ENCODE data around the gene BIRC2.

The BIRC2 gene

DNA sequence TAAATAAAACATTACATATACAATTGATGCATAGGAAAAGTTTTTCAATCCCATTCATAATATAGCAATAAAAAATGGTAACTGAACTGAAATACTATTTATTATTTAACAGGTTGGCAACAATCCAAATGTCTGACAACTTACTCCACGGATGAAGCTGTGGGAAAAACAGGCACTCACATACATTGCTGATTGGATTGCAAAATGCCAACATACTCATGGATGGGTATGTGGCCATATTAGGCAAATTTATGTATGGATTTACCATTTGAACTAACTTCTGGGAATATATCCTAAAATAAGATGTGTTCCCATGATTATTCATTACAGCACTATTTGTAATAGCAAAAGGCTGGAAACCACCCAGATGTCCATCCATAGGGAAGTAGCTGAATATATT, 3.2 kb upstream of the BIRC2 start:
- H3K4me3 ChIP-seq (ENCODE audit: low read depth in 1 of 5, low read length in 5 of 5), result no peak overlapping the region
- no peaks in the 10 kb centered on the region for H3K9me3 ChIP-seq (ENCODE audit: control insufficient read depth in 5 of 5, low read length in 5 of 5)
- H3K27me3 ChIP-seq (ENCODE audit: control insufficient read depth in 5 of 5, insufficient read depth in 4 of 5, low read length in 5 of 5), result no peaks in the 10 kb centered on the region
- H3K4me1 ChIP-seq (ENCODE audit: control insufficient read depth in 5 of 5, insufficient read depth in 5 of 5, low read length in 5 of 5), result peaks cover 0 to 22% (median 15%) of the 10 kb centered on the region in 5 donors
- no peak overlapping the region for H3K27ac ChIP-seq (ENCODE audit: low read depth, low read length)
- H3K9ac ChIP-seq (ENCODE audit: low read length in 5 of 5), result no peak overlapping the region
- no peaks in the 10 kb centered on the region for H3K36me3 ChIP-seq (ENCODE audit: control insufficient read depth in 5 of 5, insufficient read depth in 5 of 5, low read length in 5 of 5)

DNA sequence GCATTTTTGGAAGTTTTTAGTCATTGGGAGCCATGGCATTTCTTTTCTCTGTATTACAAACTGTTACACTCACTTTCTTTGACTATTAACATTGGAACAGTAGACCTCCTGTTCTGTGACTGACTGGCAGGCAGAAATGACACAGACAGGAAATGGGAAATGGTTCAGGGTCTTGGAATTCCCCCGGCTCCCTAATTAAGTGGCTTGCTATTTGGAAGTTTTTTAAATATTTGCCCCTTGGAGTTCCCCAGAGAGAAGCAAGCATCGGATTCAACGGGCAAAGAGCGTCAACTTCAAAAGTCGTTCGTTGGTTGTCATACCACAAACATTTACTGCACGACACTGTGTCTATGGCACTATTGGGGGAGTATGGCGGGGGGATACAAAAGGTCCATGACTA, 1.1 kb upstream of the BIRC2 start:
- peaks cover 5 to 13% (median 7%) of the 10 kb centered on the region in 5 donors for H3K36me3 ChIP-seq (ENCODE audit: control insufficient read depth in 5 of 5, insufficient read depth in 5 of 5, low read length in 5 of 5)
- peaks cover 0 to 26% (median 21%) of the 10 kb centered on the region in 5 donors for H3K4me1 ChIP-seq (ENCODE audit: control insufficient read depth in 5 of 5, insufficient read depth in 5 of 5, low read length in 5 of 5)
- H3K9ac ChIP-seq (ENCODE audit: low read length in 5 of 5), result peak overlapping the region in 4 of 5 donors; percentile 70 to 97 (median 88)

DNA sequence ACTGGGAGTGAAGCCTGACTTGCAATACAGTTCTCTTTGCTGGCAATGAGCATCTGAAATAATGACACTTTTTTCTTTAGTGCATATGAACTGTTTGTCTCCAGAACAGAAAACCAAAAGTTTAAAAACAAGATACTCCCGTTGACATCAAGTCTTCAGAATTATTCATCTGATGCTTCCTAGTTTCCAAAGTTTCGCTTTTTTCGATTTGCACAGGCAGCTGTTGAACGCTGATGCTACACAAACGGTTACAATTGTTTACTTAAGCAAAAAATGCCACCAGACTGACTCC, 612 bp upstream of the BIRC2 start:
- no peaks in the 10 kb centered on the region for H3K27me3 ChIP-seq (ENCODE audit: control insufficient read depth in 5 of 5, insufficient read depth in 4 of 5, low read length in 5 of 5)
- peak overlapping the region; percentile 99 for H3K27ac ChIP-seq (ENCODE audit: low read depth, low read length)
- peaks cover 0 to 26% (median 21%) of the 10 kb centered on the region in 5 donors for H3K4me1 ChIP-seq (ENCODE audit: control insufficient read depth in 5 of 5, insufficient read depth in 5 of 5, low read length in 5 of 5)
- peak overlapping the region; percentile 74 to 93 (median 88) for H3K4me3 ChIP-seq (ENCODE audit: low read depth in 1 of 5, low read length in 5 of 5)
- no peaks in the 10 kb centered on the region for H3K9me3 ChIP-seq (ENCODE audit: control insufficient read depth in 5 of 5, low read length in 5 of 5)
- H3K36me3 ChIP-seq (ENCODE audit: control insufficient read depth in 5 of 5, insufficient read depth in 5 of 5, low read length in 5 of 5), result peaks cover 6 to 15% (median 9%) of the 10 kb centered on the region in 5 donors
- H3K9ac ChIP-seq (ENCODE audit: low read length in 5 of 5), result peak overlapping the region; percentile 70 to 97 (median 94)

More for the DNA sequence above, 1.1 kb upstream of the BIRC2 start:
- peak overlapping the region; percentile 74 to 93 (median 88) for H3K4me3 ChIP-seq (ENCODE audit: low read depth in 1 of 5, low read length in 5 of 5)
- H3K9me3 ChIP-seq (ENCODE audit: control insufficient read depth in 5 of 5, low read length in 5 of 5), result no peaks in the 10 kb centered on the region
- H3K27ac ChIP-seq (ENCODE audit: low read depth, low read length), result peak overlapping the region; percentile 99
- no peaks in the 10 kb centered on the region for H3K27me3 ChIP-seq (ENCODE audit: control insufficient read depth in 5 of 5, insufficient read depth in 4 of 5, low read length in 5 of 5)

DNA sequence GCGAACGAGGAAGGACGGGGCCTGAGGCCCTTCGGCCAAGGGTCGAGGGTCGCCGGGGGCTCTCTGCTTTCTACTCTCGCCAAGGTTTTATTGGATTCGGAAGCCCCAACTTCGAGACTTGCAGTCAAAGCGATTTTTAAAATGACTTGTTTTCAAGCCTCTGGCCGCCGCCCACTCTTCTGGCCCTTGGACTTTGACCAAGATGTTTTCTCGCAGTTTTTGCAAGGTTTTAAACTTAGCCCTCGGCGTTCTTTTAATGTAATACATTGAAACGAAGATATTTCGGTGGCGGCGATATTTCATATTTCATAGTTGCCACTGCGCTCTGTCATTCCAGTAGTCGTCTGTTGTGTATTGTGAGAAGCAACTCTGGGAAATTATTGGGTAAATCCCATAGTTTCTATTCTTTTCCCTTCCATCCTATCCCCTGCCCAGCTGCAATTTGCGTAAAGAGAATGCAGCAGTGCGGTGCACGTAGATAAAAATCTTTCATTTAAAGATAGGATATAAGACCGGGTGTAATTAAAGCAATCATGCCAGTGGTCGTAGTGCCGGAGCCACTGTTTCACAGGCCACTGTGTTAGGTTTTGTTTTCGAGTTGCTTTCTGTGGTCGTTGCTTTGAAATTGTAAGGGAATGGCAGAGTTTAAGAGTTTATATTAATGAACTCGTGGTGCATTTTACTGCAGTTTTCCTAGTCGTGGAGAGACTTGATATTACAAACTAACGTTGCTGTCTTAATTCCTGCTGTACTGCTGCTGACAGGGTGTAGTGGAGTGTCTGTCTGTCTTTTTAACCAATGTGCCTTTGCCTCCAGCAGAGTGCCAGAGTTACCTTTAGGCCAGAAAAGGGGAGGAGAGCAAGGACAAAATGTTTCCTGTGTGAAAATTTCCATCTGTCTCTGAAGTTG, 702 bp downstream of the BIRC2 start:
- H3K9ac ChIP-seq (ENCODE audit: low read length in 5 of 5), result peak overlapping the region; percentile 49 to 97 (median 94)
- no peaks in the 10 kb centered on the region for H3K27me3 ChIP-seq (ENCODE audit: control insufficient read depth in 5 of 5, insufficient read depth in 4 of 5, low read length in 5 of 5)
- peaks cover 6 to 15% (median 9%) of the 10 kb centered on the region in 5 donors for H3K36me3 ChIP-seq (ENCODE audit: control insufficient read depth in 5 of 5, insufficient read depth in 5 of 5, low read length in 5 of 5)
- H3K4me3 ChIP-seq (ENCODE audit: low read depth in 1 of 5, low read length in 5 of 5), result peak overlapping the region; percentile 74 to 95 (median 88)
- peak overlapping the region; percentile 99 for H3K27ac ChIP-seq (ENCODE audit: low read depth, low read length)
- H3K9me3 ChIP-seq (ENCODE audit: control insufficient read depth in 5 of 5, low read length in 5 of 5), result no peaks in the 10 kb centered on the region
- peaks cover 0 to 26% (median 21%) of the 10 kb centered on the region in 5 donors for H3K4me1 ChIP-seq (ENCODE audit: control insufficient read depth in 5 of 5, insufficient read depth in 5 of 5, low read length in 5 of 5)

DNA sequence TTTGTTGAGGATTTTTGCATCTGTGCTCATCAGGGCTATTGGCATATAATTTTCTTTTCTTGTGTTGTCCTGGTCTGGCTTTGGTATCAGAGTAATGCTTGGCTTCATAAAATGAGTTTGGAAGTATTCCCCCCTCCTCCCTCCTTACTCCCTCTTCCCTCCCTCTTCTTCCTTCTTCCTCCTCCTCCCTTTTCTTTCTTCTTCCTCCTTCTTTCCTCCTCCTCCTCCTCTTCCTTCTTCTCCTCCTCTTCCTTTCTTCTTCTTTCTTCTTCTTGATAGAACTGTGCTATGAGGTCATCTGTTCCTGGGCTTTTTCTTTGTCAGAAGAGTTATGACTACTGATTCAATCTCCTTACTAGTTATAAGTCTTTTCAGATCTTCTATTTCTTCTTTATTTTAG, 10.1 kb downstream of the BIRC2 start:
- H3K4me1 ChIP-seq (ENCODE audit: control insufficient read depth in 5 of 5, insufficient read depth in 5 of 5, low read length in 5 of 5), result no peaks in the 10 kb centered on the region
- H3K9ac ChIP-seq (ENCODE audit: low read length in 5 of 5), result no peak overlapping the region
- peaks cover 0 to 4% (median 0%) of the 10 kb centered on the region in 5 donors for H3K9me3 ChIP-seq (ENCODE audit: control insufficient read depth in 5 of 5, low read length in 5 of 5)
- peaks cover 11 to 29% (median 24%) of the 10 kb centered on the region in 5 donors for H3K36me3 ChIP-seq (ENCODE audit: control insufficient read depth in 5 of 5, insufficient read depth in 5 of 5, low read length in 5 of 5)
- H3K27ac ChIP-seq (ENCODE audit: low read depth, low read length), result no peak overlapping the region
- no peak overlapping the region for H3K4me3 ChIP-seq (ENCODE audit: low read depth in 1 of 5, low read length in 5 of 5)
- no peaks in the 10 kb centered on the region for H3K27me3 ChIP-seq (ENCODE audit: control insufficient read depth in 5 of 5, insufficient read depth in 4 of 5, low read length in 5 of 5)

DNA sequence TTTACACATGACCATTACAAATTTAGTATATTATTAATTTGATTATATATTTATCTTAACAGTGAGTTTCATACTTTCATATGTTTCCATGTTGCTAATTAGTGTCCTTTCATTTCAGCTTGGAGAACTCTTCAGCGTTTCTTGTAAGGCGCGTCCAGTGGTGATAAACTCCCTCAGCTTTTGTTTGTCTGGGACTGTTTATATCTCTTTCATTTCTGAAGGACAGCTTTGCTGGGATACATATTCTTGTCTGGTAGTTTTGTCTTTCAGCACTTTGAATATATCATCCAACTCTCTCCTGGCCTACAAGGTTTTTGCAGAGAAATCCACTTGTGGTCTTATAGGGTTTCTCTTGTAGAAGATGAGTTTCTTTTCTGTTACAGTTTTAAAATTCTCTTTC, 12.4 kb downstream of the BIRC2 start:
- Histone ChIP-seq H3K36me3 (ENCODE audit: control insufficient read depth in 5 of 5, insufficient read depth in 5 of 5, low read length in 5 of 5) (peaks cover 20 to 41% (median 33%) of the 10 kb centered on the region in 5 donors), H3K4me3 (ENCODE audit: low read depth in 1 of 5, low read length in 5 of 5) (no peak overlapping the region), H3K9me3 (ENCODE audit: control insufficient read depth in 5 of 5, low read length in 5 of 5) (peaks cover 0 to 4% (median 0%) of the 10 kb centered on the region in 5 donors), H3K9ac (ENCODE audit: low read length in 5 of 5) (no peak overlapping the region), H3K4me1 (ENCODE audit: control insufficient read depth in 5 of 5, insufficient read depth in 5 of 5, low read length in 5 of 5) (no peaks in the 10 kb centered on the region), H3K27me3 (ENCODE audit: control insufficient read depth in 5 of 5, insufficient read depth in 4 of 5, low read length in 5 of 5) (no peaks in the 10 kb centered on the region), H3K27ac (ENCODE audit: low read depth, low read length) (no peak overlapping the region)

DNA sequence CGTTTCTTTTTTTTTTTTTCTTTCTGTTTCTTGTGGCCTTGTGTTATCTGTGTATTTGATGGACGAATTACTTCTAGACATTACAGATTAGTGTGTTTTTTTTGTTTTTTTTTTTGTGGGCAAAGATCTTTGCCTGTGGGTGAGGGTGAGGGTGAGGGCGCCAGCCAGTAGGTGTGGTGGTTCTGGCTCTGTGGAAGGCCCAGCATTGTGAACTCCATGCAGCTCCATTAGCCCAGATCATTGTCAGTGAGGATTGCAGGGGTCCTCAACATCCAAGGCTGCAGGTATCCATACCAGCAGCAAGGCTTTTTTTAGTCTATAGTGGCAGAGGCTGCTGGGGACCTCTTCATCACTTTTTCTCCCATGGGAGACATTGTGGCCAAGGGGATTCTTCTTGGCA, 13.7 kb downstream of the BIRC2 start:
- Histone ChIP-seq H3K9me3 (ENCODE audit: control insufficient read depth in 5 of 5, low read length in 5 of 5) (peaks cover 0 to 4% (median 0%) of the 10 kb centered on the region in 5 donors), H3K27ac (ENCODE audit: low read depth, low read length) (no peak overlapping the region), H3K4me3 (ENCODE audit: low read depth in 1 of 5, low read length in 5 of 5) (no peak overlapping the region), H3K4me1 (ENCODE audit: control insufficient read depth in 5 of 5, insufficient read depth in 5 of 5, low read length in 5 of 5) (no peaks in the 10 kb centered on the region), H3K27me3 (ENCODE audit: control insufficient read depth in 5 of 5, insufficient read depth in 4 of 5, low read length in 5 of 5) (no peaks in the 10 kb centered on the region), H3K36me3 (ENCODE audit: control insufficient read depth in 5 of 5, insufficient read depth in 5 of 5, low read length in 5 of 5) (peaks cover 33 to 53% (median 46%) of the 10 kb centered on the region in 5 donors), H3K9ac (ENCODE audit: low read length in 5 of 5) (no peak overlapping the region)

DNA sequence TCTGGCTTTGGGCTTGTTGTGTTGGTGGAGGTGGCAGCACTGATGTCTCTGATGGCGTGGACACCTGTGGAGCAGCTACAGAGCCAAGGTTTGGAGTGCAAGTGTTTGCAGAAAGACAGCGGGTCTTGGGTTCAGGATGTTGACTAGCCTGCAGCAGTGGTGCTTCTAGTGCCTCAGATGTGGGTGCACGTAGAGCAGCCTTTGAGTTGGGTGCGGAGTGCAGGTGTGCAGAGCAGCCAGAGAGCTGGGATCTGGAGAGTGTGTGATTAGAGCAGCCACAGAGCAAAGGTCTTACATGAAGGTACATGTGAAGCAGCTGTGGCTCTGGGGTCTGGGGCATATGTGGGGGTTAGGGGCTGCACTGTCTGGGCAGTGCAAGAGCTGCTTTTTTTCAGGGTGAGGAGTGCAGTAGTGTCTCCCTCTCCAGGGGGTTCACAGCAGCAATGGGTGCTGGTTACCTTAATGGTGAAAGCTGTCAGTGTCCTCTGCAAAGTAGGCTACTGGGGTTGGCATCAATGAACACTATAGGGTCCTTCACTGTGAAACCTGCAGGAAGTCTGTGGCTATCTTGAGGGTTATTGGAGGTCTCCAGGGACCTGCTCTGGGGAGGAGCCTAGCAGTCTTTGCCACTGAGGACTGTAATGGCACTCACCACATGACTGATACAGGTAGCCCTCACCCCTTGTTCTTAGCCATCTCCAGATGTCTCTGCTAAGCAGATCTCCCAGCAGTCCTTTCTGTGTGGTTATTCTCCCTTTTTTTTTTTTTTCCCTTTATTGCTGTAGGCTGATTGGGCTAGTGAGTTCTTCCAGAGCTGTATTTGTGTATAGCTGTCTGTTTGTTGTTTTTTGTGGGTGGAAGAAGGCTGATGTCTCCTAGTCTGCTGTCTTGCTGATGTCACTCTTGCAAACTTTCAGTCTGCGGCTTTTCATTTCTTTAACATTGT, 14.3 kb downstream of the BIRC2 start:
- no peaks in the 10 kb centered on the region for H3K4me1 ChIP-seq (ENCODE audit: control insufficient read depth in 5 of 5, insufficient read depth in 5 of 5, low read length in 5 of 5)
- peaks cover 0 to 4% (median 0%) of the 10 kb centered on the region in 5 donors for H3K9me3 ChIP-seq (ENCODE audit: control insufficient read depth in 5 of 5, low read length in 5 of 5)
- peaks cover 38 to 59% (median 52%) of the 10 kb centered on the region in 5 donors for H3K36me3 ChIP-seq (ENCODE audit: control insufficient read depth in 5 of 5, insufficient read depth in 5 of 5, low read length in 5 of 5)
- no peak overlapping the region for H3K9ac ChIP-seq (ENCODE audit: low read length in 5 of 5)
- H3K4me3 ChIP-seq (ENCODE audit: low read depth in 1 of 5, low read length in 5 of 5), result no peak overlapping the region
- H3K27ac ChIP-seq (ENCODE audit: low read depth, low read length), result no peak overlapping the region
- H3K27me3 ChIP-seq (ENCODE audit: control insufficient read depth in 5 of 5, insufficient read depth in 4 of 5, low read length in 5 of 5), result no peaks in the 10 kb centered on the region

DNA sequence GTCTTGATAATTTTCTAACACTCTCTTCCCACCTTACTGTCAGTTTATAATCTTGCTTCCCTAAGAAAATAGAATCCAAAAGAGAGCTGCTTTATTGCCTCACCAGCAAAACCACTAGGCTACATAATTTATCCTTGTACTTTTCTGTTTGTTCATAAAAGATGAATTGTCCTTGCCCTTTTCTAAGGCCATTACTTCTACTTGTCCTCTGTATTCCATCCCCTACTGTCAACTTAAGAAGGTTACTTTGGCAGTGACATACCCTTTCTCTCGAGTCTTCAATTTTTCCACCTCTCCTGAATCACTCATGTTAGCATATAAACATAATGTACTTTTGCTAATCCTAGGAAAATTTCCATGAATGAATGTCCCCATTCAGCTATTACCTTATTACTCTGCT, 18.0 kb downstream of the BIRC2 start:
- no peaks in the 10 kb centered on the region for H3K27me3 ChIP-seq (ENCODE audit: control insufficient read depth in 5 of 5, insufficient read depth in 4 of 5, low read length in 5 of 5)
- H3K9ac ChIP-seq (ENCODE audit: low read length in 5 of 5), result no peak overlapping the region
- no peak overlapping the region for H3K4me3 ChIP-seq (ENCODE audit: low read depth in 1 of 5, low read length in 5 of 5)
- H3K9me3 ChIP-seq (ENCODE audit: control insufficient read depth in 5 of 5, low read length in 5 of 5), result no peaks in the 10 kb centered on the region
- peaks cover 50 to 75% (median 56%) of the 10 kb centered on the region in 5 donors for H3K36me3 ChIP-seq (ENCODE audit: control insufficient read depth in 5 of 5, insufficient read depth in 5 of 5, low read length in 5 of 5)
- H3K27ac ChIP-seq (ENCODE audit: low read depth, low read length), result no peak overlapping the region
- no peaks in the 10 kb centered on the region for H3K4me1 ChIP-seq (ENCODE audit: control insufficient read depth in 5 of 5, insufficient read depth in 5 of 5, low read length in 5 of 5)

Data from subcutaneous abdominal adipose tissue (tissue), 5 donors.